HEK293T (cell line): ENCODE measurements around the gene SLC27A3.

Source experiments
- CTCF ChIA-PET: fragments of 350-600 bp; formaldehyde crosslinking; extraction: SDS; loops from one replicate; lab custom pipeline; 2021; ENCODE audit warnings: antibody characterized with exemption, inconsistent platforms; lab: Yijun Ruan, JAX
- POLR2A ChIA-PET: fragments of 350-600 bp; formaldehyde crosslinking; extraction: SDS; loops from one replicate; lab custom pipeline; 2020; ENCODE audit warnings: antibody characterized with exemption, inconsistent platforms; lab: Yijun Ruan, JAX
- DNase-seq: peaks from one replicate; pipeline ENCODE4 v3.0.0; 2012; ENCODE audit warnings: mixed read lengths; ENCODE audit errors: extremely low spot score
- ARNT ChIP-seq: fragments of 450-650 bp; IDR thresholded peaks from 2 replicates; pipeline ENCODE4 v1.6.1; 2017; ENCODE audit warnings: mild to moderate bottlenecking
- BHLHE40 ChIP-seq: fragments of 450-650 bp; IDR thresholded peaks from 2 replicates; pipeline ENCODE4 v1.6.1; 2016; ENCODE audit warnings: mild to moderate bottlenecking, moderate library complexity, borderline replicate concordance
- CTBP1 ChIP-seq: fragments of 450-650 bp; IDR thresholded peaks from 2 replicates; pipeline ENCODE4 v1.6.1; 2016; ENCODE audit warnings: borderline replicate concordance
- FOXA1 ChIP-seq: fragments of 450-650 bp; IDR thresholded peaks from 2 replicates; pipeline ENCODE4 v1.6.1; 2016; ENCODE audit warnings: mild to moderate bottlenecking
- FOXK2 ChIP-seq: fragments of 450-650 bp; IDR thresholded peaks from 2 replicates; pipeline ENCODE4 v1.6.1; 2016; ENCODE audit warnings: mild to moderate bottlenecking
- FOXM1 ChIP-seq: fragments of 450-650 bp; IDR thresholded peaks from 2 replicates; pipeline ENCODE4 v1.6.1; 2017; ENCODE audit warnings: mild to moderate bottlenecking, borderline replicate concordance
- HDGF ChIP-seq: fragments of 450-650 bp; IDR thresholded peaks from 2 replicates; pipeline ENCODE4 v1.6.1; 2017; ENCODE audit warnings: antibody characterized with exemption, borderline replicate concordance
- L3MBTL2 ChIP-seq: fragments of 450-650 bp; conservative IDR thresholded peaks from 2 replicates; pipeline ENCODE4 v1.6.1; 2016; ENCODE audit warnings: mild to moderate bottlenecking
- LEF1 ChIP-seq: fragments of 450-650 bp; IDR thresholded peaks from 2 replicates; pipeline ENCODE4 v1.6.1; 2017; ENCODE audit warnings: mild to moderate bottlenecking, borderline replicate concordance
- NFRKB ChIP-seq: fragments of 450-650 bp; IDR thresholded peaks from 2 replicates; pipeline ENCODE4 v1.6.1; 2016; ENCODE audit warnings: mild to moderate bottlenecking, moderate library complexity
- SP1 ChIP-seq: fragments of 450-650 bp; IDR thresholded peaks from 2 replicates; pipeline ENCODE4 v1.6.1; 2017
- SUZ12 ChIP-seq: fragments of 450-650 bp; IDR thresholded peaks from 2 replicates; pipeline ENCODE4 v1.6.1; 2016; ENCODE audit warnings: mild to moderate bottlenecking
- TARDBP ChIP-seq: fragments of 450-650 bp; IDR thresholded peaks from 2 replicates; pipeline ENCODE4 v1.6.1; 2016
- ZNF384 ChIP-seq: fragments of 450-650 bp; IDR thresholded peaks from 2 replicates; pipeline ENCODE4 v1.6.1; 2016
- TF ChIP-seq, protein P1 (sequence below): fragments of 450-650 bp; IDR thresholded peaks from 2 replicates; pipeline ENCODE4 v1.6.1; 2016

SLC27A3 gene

DNA sequence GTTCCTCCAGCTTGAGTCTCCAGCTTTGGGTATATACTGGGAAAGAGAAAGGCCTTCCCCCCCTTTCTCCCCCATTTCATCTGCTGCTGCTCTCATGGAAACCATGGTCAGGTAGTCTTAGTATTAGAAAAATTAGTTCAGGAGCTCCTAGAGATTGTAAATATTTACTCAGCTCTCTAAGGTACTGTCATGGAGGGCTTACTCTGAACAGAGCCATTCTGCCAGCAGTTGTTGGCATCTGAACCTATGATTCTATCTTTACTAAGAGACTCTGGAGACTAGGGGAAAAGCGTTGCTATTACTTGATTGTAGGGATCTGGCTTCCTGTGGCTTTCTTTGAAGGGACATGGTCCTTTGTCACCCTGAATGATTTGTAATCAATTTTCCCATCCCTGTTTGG, 41.2 kb upstream of the SLC27A3 start:
- no peak for TF ChIP-seq NFRKB
- TF ChIP-seq FOXM1, result no peak
- no peak for TF ChIP-seq SP1
- TF ChIP-seq ARNT, result no peak
- TF ChIP-seq TARDBP, result no peak
- ChIA-PET POLR2A (no interaction called here), CTCF (interaction anchor here (1.6 kb wide), 1 partner anchor 15 kb away, joined by 4 read pairs; no protein-coding TSS in a partner anchor)
- DNase-seq, result no peak

DNA sequence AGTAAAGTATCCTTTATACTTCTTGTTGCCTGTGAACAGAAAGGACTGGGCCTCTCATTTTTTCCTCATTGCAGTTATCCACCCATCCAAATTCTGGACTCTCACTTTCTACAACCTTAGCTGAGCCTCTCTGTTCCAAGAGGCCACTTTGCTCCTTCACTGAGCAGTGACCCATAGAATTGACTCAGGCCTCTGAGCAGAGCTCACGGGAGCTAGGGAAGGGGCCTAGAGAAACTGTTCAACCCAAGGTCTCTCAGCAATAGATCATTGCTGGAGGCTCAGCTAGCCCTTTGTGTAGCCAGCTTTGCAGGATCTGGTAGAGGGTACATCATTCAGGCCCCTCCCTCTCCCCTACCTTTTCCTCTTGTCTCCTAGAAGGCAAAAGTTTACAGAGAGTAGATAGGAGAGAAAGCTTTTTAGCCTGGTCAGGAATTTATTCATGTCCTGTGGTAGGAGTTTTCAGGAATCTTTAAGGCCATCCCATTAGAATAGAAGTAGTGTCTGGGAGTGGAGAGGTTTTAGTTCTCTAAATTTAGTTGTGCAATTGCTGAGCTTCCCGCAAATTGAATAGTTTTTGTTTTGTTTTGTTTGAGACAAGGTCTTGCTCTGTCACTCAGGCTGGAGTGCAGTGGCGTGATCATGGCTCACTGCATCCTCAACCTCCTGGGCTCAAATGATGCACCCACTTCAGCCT, 40.7 kb upstream of the SLC27A3 start:
- TF ChIP-seq CTBP1, result no peak
- no peak for DNase-seq
- ChIA-PET CTCF (interaction anchor here (0.6 to 1.6 kb wide), 3 partner anchors 14 to 63 kb away, joined by 3 to 4 read pairs (median 4); no protein-coding TSS in a partner anchor), POLR2A (interaction anchor here (0.6 kb wide), 1 partner anchor 42 kb away, joined by 3 read pairs; no protein-coding TSS in a partner anchor)

DNA sequence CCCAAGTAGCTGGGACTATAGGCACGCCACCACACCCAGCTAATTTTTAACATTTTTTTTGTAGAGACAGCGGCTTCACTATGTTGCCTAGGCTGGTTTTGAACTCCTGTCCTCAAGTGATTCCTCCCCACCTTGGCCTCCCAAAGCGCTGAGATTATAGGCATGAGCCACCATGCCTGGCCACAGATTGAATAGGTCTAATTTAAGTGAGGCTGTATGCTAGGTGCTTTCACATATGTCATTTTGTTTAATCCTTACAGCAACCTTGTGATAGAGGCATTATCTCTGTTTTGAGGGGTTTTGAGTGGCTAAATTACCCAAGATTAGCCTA, 40.2 kb upstream of the SLC27A3 start:
- POLR2A ChIA-PET, result interaction anchor here (0.6 kb wide), 1 partner anchor 41 kb away, joined by 3 read pairs; no protein-coding TSS in a partner anchor

DNA sequence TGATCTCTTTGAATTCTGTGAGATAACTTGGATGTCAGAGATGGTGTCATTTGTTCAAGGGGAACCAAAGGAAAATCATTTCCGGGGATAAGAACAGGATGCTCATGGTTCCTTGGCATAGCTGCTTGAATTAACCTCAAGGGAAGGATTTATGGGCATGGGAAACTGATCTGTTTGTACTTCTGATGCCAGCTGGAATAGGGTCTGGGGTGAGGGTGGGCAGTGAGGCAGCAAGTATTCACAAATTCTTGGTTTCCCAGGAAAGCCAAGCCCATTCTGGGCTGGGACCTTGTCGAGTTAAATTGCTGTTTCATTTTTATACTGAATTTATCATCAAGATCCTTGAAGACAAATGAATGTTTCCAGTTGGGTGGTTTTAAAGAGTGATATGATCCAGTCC, 33.2 kb upstream of the SLC27A3 start:
- CTCF ChIA-PET, result no interaction called here
- POLR2A ChIA-PET, result interaction anchor here (1.2 kb wide), 1 partner anchor 14 kb away, joined by 5 read pairs; the partner anchor contains the start of gene INTS3
- TF ChIP-seq TARDBP, result no peak
- no peak for TF ChIP-seq L3MBTL2
- TF ChIP-seq SP1, result no peak
- no peak for TF ChIP-seq BHLHE40
- no peak for TF ChIP-seq FOXA1
- no peak for TF ChIP-seq LEF1
- TF ChIP-seq NFRKB, result no peak
- no peak for TF ChIP-seq HDGF
- TF ChIP-seq FOXK2, result no peak
- TF ChIP-seq ZNF384, result no peak
- TF ChIP-seq FOXM1, result no peak
- DNase-seq, result no peak

More for the DNA sequence above, 40.2 kb upstream of the SLC27A3 start:
- no peak for DNase-seq
- TF ChIP-seq TARDBP (no peak), HDGF (no peak), ARNT (no peak), SUZ12 (no peak)
- CTCF ChIA-PET, result interaction anchor here (0.6 to 1.6 kb wide), 3 partner anchors 14 to 63 kb away, joined by 3 to 4 read pairs (median 4); no protein-coding TSS in a partner anchor

- DNase-seq, result no peak
- TF ChIP-seq SUZ12 (no peak), HDGF (no peak), BHLHE40 (no peak)
- ChIA-PET POLR2A (interaction anchor here (1.2 kb wide), 1 partner anchor 14 kb away, joined by 5 read pairs; the partner anchor contains the start of gene INTS3), CTCF (no interaction called here)
These were observed 32.6 kb upstream of the SLC27A3 start for GRCh38 chr1:153742411-153743142.

- no peak for TF ChIP-seq BHLHE40
- no peak for TF ChIP-seq LEF1
- no peak for TF ChIP-seq FOXA1
- ChIA-PET CTCF (no interaction called here), POLR2A (interaction anchor here (1.0 kb wide), 1 partner anchor 18 kb away, joined by 4 read pairs; the partner anchor contains the start of gene INTS3)
- DNase-seq, result no peak
These were observed 29.8 kb upstream of the SLC27A3 start for GRCh38 chr1:153745417-153745816.

DNA sequence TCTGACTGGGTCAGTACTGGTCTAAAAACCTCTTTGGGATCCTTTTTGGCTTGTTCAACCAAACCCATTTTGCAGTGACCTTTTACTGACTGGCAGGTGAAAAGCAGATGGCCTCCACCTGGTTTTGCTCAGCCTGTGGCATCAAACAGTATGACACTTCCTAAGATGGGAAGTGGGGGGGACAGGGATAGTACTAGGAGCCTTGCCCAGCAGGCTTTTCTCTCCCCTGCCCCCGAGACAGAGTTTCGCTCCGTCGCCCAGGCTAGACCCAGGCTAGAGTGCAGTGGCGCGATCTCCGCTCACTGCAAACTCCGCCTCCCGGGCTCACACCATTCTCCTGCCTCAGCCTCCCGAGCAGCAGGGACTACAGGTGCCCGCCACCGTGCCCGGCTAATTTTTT, 29.0 kb upstream of the SLC27A3 start:
- TF ChIP-seq FOXM1 (no peak), HDGF (no peak), L3MBTL2 (no peak), NFRKB (no peak), BHLHE40 (no peak), SUZ12 (no peak), SP1 (no peak), ARNT (no peak), ZNF384 (no peak)
- ChIA-PET CTCF (no interaction called here), POLR2A (no interaction called here)
- DNase-seq, result no peak

DNA sequence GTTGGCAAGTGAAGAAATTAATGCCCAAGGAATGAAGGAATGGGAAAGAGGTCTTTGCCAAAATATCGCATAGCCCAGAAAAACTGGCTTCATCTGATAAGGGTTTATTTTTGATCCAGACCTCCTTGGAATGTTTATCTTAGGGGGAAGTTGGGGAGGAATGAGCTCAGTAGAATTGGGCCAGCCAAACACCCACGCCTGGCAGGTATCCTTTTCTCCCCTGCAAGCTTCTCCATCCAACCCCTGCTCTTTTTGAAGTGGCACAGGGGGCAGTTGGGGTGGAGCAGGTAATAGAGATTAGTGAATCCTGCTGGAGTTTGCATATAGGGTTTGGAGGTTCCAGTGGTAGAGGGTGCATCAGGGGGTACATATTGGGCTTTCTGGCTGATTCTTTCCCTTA, 26.3 kb upstream of the SLC27A3 start:
- no peak for DNase-seq
- ChIA-PET POLR2A (no interaction called here), CTCF (interaction anchor here (0.5 to 1.1 kb wide), 4 partner anchors 14 to 116 kb away, joined by 3 to 4 read pairs (median 4); no protein-coding TSS in a partner anchor)
- TF ChIP-seq, protein P1, sequence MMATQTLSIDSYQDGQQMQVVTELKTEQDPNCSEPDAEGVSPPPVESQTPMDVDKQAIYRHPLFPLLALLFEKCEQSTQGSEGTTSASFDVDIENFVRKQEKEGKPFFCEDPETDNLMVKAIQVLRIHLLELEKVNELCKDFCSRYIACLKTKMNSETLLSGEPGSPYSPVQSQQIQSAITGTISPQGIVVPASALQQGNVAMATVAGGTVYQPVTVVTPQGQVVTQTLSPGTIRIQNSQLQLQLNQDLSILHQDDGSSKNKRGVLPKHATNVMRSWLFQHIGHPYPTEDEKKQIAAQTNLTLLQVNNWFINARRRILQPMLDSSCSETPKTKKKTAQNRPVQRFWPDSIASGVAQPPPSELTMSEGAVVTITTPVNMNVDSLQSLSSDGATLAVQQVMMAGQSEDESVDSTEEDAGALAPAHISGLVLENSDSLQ, result no peak
- TF ChIP-seq NFRKB (no peak), LEF1 (no peak), FOXM1 (no peak)
